Left forelimb (tissue), 1 donor: ENCODE results near the gene NPR2.

Experiments
- DNase-seq: peaks from one replicate; pipeline ENCODE4 v3.0.0-alpha.2; 2018; ENCODE audit warnings: low spot score

NPR2 gene

DNA sequence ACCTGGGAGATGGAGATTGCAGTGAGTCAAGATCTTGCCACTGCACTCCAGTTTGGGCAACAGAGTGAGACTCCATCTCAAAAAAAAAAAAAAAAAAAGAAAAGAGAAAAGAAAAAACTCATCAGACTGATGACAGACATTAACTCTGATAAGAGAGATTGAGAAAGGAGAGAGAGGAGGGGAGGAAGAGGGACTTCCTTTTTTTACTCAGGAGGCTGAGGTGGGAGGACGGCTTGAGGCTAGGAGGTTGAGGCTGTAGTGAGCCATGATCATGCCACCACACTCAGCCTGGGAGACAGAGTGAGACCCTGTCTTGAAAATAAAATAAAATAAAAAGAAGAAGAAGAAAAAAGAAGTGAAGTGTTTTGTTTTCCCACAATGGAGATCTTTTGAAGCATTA lies 27.6 kb upstream of the NPR2 start:
- no peak for DNase-seq

DNA sequence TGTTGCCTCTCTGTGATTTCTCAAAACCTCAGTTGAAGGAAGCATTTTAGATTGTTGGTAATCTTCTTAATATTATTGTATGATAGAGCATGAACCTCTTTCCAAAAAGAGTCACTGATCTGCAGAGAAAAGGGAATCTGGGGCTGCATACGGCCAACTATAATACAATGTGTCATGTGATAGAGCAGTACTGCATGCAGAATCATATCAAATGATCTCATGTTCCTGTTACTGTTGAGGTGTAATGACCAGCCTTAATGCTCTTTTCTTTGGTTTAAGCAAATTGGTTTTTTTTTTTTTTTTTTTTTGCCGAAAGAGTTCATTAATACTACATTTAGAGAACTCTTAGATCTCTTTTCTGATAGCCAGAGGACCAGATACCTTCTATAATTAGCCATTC lies 24.4 kb upstream of the NPR2 start:
- DNase-seq = no peak

DNA sequence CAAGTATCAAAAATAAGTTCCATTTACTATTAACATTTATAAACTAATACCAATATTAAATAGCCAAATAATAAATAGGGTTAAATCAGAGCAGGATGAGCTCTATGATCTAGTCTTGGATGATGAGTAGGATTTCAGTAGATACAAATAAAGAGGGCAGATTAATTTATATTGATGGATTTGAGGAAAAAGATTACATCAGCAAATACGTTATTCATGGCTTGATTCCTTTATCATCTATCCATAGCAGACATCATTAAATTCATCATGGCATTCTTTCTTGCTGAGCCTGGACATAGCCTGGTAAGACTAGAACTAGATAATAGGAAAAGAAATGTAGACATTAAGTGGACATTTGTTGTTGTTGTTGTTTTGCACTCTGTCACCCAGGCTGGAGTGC lies 23.9 kb upstream of the NPR2 start:
- DNase-seq = no peak

DNA sequence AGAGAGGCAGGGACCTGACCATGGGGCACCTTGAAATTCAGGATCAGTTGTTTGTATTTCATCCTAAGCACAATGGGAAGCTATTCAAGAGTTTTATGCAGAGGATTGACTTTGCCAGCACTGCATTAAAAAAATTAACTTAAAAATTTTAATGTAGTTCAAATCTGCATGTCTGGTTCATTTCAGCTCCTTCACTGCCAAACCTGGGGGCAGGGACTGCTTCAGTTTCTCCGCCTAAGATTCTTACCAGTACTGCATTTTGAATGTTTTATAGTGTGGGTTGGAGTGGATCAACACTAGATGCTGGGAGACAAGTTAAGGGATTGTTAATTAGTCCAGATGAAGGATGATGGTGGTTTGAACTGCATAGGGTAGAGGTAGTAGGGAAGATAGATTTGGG lies 21.6 kb upstream of the NPR2 start:
- no peak for DNase-seq

DNA sequence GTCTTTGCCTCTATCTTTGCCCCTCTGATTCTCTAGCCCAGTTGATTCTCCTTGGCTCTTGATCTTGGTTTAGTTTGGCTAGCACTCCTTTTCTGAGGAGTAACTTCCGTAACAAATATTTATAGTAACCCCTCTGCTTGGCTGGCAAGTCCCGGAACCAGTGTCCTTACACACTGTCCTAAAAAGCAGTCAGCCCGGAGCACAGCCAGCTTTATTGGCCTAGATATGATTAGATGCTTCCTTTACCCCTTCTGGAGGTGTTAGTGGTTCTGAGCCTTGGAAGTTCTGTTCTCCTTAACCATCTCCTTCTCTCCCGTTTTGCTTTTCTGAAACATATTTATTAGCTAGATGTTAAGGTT lies 20.3 kb upstream of the NPR2 start:
- no peak for DNase-seq

DNA sequence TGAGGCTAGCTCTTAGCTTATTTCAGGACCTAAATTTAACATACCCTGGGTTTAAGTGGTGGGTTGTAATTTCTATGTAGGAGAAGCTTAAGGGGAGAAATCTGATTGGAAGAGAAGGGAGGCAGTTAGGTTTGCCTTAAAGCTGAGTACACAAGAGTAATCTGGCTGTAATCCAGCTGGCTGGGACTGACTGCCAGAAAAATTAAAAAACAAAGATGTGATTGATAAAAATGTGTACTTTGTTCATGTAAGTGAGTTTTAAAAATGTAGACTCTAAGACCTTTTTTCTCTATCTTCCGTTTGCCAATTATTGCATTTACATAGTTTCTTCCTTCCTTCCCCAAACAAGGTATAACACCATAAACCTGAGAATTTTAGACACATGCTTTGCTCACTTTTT lies 19.9 kb upstream of the NPR2 start:
- no peak for DNase-seq

DNA sequence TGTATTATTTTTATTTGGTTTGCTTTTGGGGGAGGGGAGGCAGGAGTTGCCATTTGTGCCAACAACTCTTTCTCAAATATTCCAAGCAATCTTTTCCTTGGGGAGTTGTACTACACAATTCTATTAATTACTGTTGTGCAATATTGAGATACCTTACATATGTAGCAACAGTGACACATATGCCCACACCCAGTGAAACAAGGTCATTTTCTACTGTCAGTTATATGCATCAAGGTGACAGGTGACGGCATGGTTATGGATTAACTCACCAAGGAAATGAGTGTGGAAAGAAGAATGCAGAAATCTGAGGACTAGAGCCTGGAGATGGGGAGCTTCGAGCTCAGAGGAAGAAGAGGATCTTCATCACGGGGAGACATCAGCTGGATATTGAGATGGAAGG lies 19.4 kb upstream of the NPR2 start:
- no peak for DNase-seq

DNA sequence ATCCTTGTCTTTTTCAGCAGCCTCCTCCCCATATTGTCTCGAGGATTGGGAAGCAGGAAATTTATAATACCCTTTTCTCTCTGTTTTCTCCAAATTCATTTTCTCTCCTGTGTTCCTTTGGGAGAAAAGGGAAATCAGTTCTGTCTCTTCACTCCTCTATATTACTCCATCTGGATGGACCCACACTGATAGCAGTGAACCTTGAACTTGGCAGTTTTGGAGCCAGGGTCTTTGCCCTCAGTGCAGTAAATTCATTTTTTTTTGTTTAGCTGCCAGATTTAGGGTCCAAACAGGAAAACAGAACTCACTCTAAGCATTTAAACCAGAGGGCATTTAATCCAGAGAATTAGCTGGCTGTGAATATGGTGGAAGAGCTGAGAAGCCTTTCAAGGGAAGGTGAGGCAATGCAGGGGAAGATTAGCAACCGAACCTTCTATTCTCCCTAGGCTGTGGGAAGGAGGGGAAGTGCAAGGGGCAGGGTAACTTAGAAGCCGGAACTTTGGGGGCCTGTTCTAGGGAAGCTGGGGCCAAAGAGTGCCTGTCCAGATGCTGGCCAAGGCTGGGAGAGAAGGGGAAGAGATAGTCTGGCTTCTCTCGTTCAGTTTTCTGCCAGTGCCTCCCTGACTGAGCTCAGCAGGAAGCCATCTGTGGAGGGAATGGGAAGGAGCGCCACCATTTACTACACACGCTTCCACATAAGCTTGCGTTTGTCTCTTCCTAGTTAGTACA lies 16.3 kb upstream of the NPR2 start:
- no peak for DNase-seq

DNA sequence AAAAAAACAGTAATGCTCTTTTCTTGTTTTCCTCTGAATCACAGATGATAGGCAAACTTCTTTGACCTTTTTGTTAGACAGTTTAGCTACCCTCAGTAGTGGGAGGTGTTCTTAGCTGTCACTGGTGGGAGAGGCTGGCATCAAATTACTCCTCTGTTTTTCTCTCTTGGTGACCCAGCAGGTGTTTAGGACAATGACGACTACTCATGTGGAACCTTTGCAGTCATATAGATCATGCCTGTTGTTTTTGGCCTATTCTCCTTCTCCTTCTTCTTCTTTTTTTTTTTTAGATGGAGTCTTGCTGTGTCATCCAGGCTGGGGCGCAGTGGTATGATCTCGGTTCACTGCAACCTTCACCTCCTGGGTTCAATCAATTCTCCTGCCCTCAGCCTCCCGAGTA lies 15.4 kb upstream of the NPR2 start:
- no peak for DNase-seq

DNA sequence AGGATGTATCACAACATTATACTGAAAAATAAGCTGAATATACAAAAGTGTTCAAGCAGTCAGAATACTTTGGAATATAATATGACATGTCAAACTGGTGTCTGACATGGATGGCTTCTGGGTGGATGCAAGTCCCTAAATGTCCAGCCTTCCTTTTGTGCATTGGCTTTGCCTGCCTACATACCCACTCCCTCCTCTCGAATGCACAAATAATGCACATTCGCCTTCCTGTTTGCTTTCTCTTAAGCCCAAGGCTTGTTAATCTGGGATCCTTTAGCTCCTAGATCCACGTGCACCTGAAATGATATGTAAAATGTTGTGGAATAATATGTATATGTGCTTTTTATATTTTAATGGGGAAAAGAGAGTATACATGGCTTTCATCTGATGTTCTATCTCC lies 12.9 kb upstream of the NPR2 start:
- no peak for DNase-seq

DNA sequence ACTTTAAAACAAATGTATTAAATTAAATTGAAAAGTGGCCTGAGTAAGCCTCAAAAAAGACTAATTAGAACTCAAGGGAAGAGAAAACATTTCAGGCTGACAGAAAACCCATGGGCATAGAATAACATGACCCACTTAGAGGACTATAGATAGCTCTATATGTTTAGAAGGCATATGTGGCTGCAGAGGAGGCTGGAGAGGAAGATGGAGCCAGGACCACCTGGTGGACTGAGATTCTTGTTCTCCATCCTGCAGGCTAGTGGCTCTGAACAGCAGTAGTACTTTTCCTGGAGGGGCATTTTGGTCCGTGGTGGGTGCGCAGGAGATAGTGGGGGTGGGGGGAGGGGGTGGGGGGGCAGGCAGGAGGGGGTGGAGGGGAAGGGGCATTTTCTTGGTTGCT lies 10.3 kb upstream of the NPR2 start:
- DNase-seq = no peak

DNA sequence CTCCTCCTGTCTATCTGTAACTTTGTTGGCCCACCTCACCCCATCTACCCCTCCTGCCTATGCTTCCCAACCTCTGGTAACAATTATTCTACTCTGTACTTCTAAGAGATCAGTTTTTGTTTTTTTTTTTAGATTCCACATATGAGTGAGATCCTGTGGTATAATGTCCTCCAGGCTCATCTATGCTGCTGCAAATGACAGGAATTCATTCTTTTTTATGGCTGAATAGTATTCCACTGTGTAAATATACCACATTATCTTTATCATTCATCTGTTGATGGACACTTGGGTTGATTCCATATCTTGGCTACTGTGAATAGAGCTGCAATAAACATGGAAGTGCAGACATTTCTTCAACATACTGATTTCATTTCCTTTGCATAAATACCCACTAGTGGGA lies 8.0 kb upstream of the NPR2 start:
- DNase-seq = no peak

DNA sequence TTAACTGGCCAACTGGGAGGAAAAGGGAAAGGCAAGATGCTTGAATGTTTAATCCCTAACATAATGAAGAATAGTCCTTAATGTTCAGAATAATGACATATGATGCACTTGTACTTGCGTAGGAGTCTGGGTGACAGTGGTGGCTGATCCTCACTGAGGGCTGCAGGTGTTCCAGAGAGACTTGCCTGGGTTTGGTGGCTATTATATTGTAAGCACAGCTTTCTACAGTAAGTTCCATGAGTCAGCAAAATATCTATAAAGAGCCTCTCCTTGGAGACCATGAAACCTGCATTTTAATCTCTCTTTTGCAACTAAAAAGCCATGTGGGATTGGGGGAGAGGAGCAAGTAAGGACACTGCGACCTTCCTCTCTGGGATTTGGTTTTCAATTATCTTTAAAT lies 1.9 kb upstream of the NPR2 start:
- DNase-seq = no peak

DNA sequence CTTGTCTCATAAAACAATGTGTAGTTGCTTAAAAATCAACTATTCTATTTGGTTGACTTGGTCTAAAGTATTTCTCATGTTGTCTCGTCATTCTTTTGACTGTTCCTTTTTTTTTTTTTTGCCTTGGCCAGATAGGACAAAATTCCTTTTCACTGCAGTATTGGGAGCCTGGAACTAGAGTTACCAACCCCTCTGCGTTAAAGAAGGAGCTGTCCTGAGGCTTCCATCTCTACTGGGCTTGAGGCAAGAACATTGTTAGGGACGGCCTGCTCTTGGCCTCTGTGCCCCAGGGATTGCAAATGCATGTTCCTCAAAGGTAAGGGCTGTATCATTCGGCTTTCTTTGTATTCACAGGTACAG lies 1.4 kb upstream of the NPR2 start:
- no peak for DNase-seq

DNA sequence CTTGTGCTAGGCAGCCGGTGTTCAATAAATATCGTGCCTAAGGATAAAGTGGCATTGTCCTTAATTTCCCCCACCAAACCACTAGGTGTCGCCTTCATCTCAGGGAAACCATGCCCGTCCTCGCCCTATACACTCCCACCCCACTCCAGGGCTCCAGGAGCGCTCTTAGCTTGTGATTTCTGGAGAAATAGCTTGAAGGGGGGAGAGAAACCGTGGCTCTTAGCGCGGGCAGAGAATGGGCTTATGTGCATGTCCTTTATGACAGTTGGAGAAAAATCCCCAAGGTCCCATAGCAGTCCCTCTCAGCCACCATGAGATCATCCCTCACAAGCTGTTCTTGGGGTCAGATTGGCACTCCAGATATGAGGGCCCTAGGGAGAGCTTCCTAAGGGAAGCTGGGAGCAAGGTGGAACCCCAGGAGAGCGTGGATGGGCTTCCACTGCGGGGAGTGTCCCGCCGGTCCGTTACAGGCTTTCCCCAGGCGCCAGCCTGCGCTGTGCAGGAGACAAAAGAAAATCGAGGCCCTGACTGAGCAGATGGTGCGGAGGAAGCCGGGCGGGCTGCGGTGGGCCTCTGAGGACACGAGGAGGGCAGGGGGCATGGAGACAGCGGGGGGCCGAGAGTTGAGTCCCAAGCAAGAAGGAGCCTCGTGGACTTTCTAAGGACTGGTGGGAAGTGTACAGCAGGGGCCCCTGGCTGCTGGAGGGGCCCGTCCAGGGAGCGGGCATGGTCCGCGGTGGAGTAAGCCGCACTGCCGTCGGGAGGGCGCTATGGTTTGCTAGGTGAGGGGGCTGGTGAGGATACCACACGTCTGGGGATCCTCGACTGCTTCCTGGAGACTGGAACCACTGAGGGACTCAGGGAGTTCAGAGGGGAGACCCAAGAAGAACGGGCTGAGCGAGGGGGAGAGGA lies 750 bp upstream of the NPR2 start:
- peak; percentile 81 for DNase-seq

DNA sequence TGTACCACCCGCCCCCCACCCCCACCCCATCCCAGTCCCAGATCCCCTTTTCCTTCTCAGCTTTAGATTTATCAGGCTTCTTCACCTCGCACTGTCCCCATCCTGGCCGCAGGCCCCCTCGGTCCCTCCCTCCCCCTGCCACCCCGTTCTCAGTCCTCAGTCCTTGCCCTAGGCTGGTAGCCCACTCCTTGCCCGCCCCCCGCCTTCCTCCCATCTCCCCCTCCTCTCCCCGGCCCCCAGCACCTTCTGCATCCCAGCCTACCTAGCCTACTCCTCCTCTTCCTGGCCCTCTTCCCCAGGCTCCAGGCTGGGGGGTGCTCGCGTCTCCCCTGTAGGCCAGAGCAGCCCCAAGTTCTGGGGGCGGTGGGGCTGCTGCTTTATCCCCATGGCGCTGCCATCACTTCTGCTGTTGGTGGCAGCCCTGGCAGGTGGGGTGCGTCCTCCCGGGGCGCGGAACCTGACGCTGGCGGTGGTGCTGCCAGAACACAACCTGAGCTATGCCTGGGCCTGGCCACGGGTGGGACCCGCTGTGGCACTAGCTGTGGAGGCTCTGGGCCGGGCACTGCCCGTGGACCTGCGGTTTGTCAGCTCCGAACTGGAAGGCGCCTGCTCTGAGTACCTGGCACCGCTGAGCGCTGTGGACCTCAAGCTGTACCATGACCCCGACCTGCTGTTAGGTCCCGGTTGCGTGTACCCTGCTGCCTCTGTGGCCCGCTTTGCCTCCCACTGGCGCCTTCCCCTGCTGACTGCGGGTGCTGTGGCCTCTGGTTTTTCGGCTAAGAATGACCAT lies 828 bp downstream of the NPR2 start:
- no peak for DNase-seq

DNA sequence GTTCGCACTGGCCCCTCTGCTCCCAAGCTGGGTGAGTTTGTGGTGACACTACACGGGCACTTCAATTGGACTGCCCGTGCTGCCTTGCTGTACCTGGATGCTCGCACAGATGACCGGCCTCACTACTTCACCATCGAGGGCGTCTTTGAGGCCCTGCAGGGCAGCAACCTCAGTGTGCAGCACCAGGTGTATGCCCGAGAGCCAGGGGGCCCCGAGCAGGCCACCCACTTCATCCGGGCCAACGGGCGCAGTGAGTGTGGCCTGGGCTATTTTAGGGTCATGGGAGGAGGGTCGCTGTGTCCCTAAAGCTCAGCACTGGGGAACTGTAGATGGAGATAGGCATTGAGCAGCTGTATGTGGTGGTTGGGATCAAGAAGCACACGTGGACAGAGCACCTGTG lies 1.4 kb downstream of the NPR2 start:
- DNase-seq = no peak

DNA sequence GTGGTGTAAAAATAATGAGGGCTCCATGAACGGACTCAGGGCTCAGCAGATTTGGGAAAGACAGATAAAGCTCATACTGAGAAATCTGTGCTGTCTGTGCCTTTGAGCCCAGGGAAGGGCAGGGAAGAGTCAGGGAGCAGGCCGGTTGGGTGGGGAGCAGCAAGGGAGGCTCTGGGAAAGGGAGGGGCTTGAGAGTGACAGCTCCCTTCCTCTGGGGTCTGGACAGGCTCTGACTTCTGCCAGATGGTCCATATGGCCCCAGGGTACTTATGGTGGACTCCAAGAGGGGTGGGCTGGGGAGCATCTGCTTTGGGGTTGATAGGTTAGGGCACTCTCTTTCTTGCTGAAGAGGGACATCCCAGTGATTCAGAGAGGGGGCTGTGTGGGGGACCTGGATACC lies 2.1 kb downstream of the NPR2 start:
- no peak for DNase-seq

DNA sequence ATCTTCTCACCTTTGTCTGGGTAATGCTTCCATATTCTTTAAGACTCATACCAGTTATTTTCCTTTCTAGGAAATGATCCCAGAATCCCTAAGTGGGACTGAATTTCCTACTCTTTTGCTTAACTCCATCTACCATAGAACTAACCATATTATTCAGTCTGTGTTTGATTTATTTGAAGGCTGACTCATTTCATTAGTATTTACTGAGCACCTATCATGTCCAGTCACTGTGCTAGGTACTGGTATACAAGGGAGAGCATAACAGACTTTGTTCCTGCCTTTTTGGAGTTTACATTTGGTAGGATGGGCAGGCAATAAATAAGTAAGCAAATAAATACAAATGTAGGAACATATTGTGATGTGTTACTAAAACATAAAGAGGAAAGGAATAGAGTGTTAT lies 4.3 kb downstream of the NPR2 start:
- no peak for DNase-seq

DNA sequence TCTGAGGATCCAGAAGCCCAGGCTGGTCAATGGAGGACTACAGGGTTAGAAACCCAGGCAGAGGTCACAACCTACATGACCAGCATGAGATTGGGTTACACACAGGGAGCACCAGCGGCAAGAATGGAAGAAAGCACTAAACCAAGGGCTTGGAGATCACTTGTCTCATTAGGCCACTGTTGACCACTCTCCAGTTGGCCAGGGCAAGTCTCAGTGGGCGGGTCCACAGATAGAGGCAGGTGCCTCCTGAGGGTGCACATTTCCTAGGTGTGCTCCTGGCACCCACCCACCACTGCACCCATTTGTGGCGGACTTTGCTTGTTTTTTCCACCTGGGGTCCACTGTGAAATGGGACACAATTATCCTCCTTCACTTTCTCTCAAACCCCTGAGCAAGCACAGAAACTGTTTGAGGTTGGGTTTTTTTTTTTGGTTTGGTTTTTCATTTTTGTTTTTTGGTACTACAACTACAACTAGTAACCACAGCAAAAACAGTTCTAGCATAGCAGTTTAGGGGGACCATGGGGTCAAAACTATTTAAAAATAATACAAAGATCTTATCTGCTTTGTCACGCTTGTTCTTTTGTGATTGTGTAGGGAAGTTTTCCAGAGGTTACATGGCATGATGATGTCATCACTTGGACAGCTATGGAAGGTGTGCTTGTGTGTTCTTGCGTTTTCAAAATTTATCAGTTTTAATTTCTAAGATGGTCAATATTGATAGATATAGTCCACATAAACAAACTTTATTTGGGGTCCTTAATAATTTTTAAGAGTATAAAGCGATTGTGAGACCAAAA lies 6.1 kb downstream of the NPR2 start:
- no peak for DNase-seq

DNA sequence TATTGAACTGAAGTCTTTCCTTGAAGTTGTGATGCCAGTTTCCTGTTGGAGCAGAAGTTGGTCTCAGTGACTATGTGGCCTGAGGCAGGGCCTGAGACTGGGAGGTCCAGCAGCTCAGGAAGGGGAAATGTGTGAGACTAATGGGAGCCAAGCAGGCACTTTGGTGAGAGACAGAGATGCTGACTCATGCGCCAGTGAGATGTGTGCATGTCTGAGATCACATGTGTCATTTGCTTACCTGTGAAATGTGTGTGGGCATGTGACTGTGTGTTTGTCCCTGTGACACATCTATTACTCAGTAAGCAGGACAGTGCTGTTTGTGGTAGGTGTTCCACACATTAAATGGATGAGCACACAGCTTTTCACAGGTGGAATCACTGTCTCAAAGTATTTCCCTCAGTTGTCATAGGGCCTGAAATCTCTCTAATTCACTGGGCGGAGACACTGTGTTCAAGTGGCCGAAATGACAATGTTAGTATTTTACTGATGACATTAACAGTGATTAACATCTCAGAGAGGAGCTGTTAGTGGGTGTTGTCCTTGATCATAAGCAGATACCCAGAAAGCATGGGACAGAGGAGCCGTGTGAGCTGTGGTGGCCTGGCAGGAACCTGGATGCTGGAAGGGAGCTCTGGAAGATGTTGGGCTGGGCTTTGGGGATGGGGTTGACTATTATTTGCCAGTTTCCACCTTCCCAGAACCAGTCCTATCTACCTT lies 7.4 kb downstream of the NPR2 start:
- no peak for DNase-seq

DNA sequence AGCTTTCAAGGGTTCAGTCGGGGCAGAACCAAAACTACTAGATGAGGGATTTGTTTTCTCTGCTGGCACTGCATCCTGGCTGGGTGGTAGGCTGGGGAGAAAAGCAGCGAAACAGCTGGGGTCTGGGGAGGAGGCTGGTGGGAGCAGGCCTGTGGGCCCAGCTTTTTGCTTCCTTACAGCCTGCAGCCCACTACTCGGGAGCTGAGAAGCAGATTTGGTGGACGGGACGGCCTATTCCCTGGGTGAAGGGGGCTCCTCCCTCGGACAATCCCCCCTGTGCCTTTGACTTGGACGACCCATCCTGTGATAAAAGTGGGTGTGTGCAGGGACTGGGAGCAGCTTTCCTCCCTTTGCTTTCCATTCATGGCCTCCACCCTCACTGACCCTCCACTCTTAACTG lies 9.1 kb downstream of the NPR2 start:
- no peak for DNase-seq
